Right ventricle myocardium inferior (tissue), 1 donor: ENCODE results near the gene DPYD. TPM values are rescaled to one million over a fixed set of nuclear protein-coding genes. Genes with fewer than 3 reads are reported as not detected.

Experiments used
- ATAC-seq: fragments of 200-7000 bp; cut with Tn5 transposase; one replicate; pipeline ENCODE4 v1.9.1; 2020; ENCODE audit warnings: mild to moderate bottlenecking, moderate library complexity
- DNase-seq: peaks from one replicate; pipeline ENCODE4 v3.0.0; 2021; ENCODE audit errors: missing footprints
- intact Hi-C: fragments of 100-400 bp; cut with DNase I; formaldehyde crosslinking; loops from one replicate; pipeline ENCODE4 v1.11.0; 2022
- long read RNA-seq: library from polyadenylated mRNA; unstranded; transcript quantifications from one replicate; pipeline ENCODE4 v2.0.0, GENCODE V29; 2021
- total RNA-seq: library from RNA; stranded (reverse); fragmentation: NEBNext Ultra II Directional; extraction: Animal tissue kit (Norgen Biotek cat#: 25700); gene quantifications from one replicate; pipeline ENCODE4 v1.2.1, GENCODE V29; 2021
- donor health status: DM: no; HTN: yes; CAD: no; lungs with severe emphysema.

DPYD gene
- total RNA-seq: 12.3 TPM
- long read RNA-seq, full-length matches to known transcripts: 3 of 5 reads
- long read RNA-seq, partial matches to known transcripts: 1 of 5 reads
- long read RNA-seq, other reads (novel, unspliced or antisense): 1 of 5 reads

GRCh38 chr1:97920832-97921571, at the start of gene DPYD:
TSS of gene DPYD (minus strand) at chr1:97921034. CDS start at chr1:97920922, 112 bp downstream.
- ATAC-seq: peak; percentile 99
- DNase-seq: peak; percentile 96
- intact Hi-C loops: no loop called here

GRCh38 chr1:97960470-97960869, 39.6 kb upstream of the DPYD start:
- ATAC-seq (no peak), DNase-seq (no peak)
- intact Hi-C loops: no loop called here

- DNase-seq (no peak), ATAC-seq (no peak)
- intact Hi-C loops: no loop called here
Observed at GRCh38 chr1:97947695-97948094, 26.9 kb upstream of the DPYD start.

GRCh38 chr1:97943354-97943753, 22.5 kb upstream of the DPYD start:
- intact Hi-C loops: no loop called here
- ATAC-seq (no peak), DNase-seq (no peak)

GRCh38 chr1:97942161-97943123, 21.6 kb upstream of the DPYD start:
- intact Hi-C loops: no loop called here
- DNase-seq: no peak
- no peak for ATAC-seq

GRCh38 chr1:97938285-97938642, 17.4 kb upstream of the DPYD start:
- intact Hi-C loops: no loop called here
- DNase-seq (no peak), ATAC-seq (no peak)

- ATAC-seq (no peak), DNase-seq (no peak)
- intact Hi-C loops: no loop called here
Observed at GRCh38 chr1:97936976-97937375, 16.1 kb upstream of the DPYD start.

GRCh38 chr1:97934491-97934890, 13.7 kb upstream of the DPYD start:
- intact Hi-C loops: no loop called here
- ATAC-seq (no peak), DNase-seq (no peak)

GRCh38 chr1:97929874-97930851, 9.3 kb upstream of the DPYD start:
- ATAC-seq: no peak

GRCh38 chr1:97926017-97926708, 5.3 kb upstream of the DPYD start:
- ATAC-seq (no peak), DNase-seq (no peak)
- intact Hi-C loops: no loop called here

More at GRCh38 chr1:97929874-97930851, 9.3 kb upstream of the DPYD start:
- no peak for DNase-seq
- intact Hi-C loops: no loop called here

- ATAC-seq (no peak), DNase-seq (no peak)
- intact Hi-C loops: no loop called here
Observed at GRCh38 chr1:97925151-97925550, 4.3 kb upstream of the DPYD start.

- DNase-seq: no peak
- intact Hi-C loops: no loop called here
Observed at GRCh38 chr1:97923811-97924210, 3.0 kb upstream of the DPYD start.

GRCh38 chr1:97920276-97920831, 480 bp downstream of the DPYD start:
- DNase-seq: no peak
- intact Hi-C loops: no loop called here
- ATAC-seq: peak; percentile 62

More at GRCh38 chr1:97923811-97924210, 3.0 kb upstream of the DPYD start:
- no peak for ATAC-seq

- ATAC-seq (no peak), DNase-seq (no peak)
- intact Hi-C loops: no loop called here
Observed at GRCh38 chr1:97919585-97920261, 1.1 kb downstream of the DPYD start.

GRCh38 chr1:97918961-97919360, 1.9 kb downstream of the DPYD start:
- no peak for DNase-seq
- no peak for ATAC-seq
- intact Hi-C loops: no loop called here

- no peak for ATAC-seq
- intact Hi-C loops: no loop called here
Observed at GRCh38 chr1:97913506-97914139, 7.2 kb downstream of the DPYD start.

More at GRCh38 chr1:97913506-97914139, 7.2 kb downstream of the DPYD start:
- DNase-seq: no peak
